Peyer's patch (tissue), 4 donors: ENCODE data around the gene TTC28.

ENCODE experiments used
- POLR2A ChIP-seq, 2 donors: fragments of 450-650 bp; IDR thresholded peaks; one replicate each; pipeline ENCODE4 v1.5.1; 2017; ENCODE audit warnings: antibody characterized with exemption in 2 of 2, mild to moderate bottlenecking in 2 of 2, moderate library complexity in 2 of 2
- TF ChIP-seq, protein P1 (sequence below), 6 experiments: fragments of 450-650 bp in 4 of 6; fragments of 200-600 bp in 2 of 6; sonication (generic) in 1 of 6; IDR thresholded peaks; one replicate each; pipeline ENCODE4 v1.5.1; 2017 to 2019; ENCODE audit warnings: antibody characterized with exemption in 6 of 6, mild to moderate bottlenecking in 3 of 6, moderate library complexity in 1 of 6

DNA sequence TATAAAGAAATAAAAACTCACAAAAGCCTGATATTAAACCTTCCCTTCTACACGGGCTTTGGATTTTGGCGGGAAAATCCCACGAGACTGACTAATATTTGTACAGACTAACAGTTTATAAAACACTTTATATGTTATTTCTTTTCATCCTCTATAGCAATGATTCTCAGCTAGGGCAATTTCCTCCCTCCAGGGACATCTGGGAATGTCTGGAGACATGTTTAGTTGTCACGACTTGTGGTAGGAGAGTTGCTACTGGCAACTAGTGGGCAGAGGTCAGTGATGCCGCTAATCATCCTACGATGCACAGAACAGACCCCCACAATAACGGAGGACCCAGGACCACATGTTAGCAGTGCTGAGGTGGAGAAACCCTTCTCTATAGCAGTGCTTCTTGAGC, 455.8 kb downstream of the TTC28 start:
- no peak for TF ChIP-seq POLR2A (IDR thresholded peaks at IDR 0.05)
- TF ChIP-seq, protein P1, sequence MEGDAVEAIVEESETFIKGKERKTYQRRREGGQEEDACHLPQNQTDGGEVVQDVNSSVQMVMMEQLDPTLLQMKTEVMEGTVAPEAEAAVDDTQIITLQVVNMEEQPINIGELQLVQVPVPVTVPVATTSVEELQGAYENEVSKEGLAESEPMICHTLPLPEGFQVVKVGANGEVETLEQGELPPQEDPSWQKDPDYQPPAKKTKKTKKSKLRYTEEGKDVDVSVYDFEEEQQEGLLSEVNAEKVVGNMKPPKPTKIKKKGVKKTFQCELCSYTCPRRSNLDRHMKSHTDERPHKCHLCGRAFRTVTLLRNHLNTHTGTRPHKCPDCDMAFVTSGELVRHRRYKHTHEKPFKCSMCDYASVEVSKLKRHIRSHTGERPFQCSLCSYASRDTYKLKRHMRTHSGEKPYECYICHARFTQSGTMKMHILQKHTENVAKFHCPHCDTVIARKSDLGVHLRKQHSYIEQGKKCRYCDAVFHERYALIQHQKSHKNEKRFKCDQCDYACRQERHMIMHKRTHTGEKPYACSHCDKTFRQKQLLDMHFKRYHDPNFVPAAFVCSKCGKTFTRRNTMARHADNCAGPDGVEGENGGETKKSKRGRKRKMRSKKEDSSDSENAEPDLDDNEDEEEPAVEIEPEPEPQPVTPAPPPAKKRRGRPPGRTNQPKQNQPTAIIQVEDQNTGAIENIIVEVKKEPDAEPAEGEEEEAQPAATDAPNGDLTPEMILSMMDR (IDR thresholded peaks at IDR 0.05) = no peak
